ENCODE data around the gene DNAI2.

DNA sequence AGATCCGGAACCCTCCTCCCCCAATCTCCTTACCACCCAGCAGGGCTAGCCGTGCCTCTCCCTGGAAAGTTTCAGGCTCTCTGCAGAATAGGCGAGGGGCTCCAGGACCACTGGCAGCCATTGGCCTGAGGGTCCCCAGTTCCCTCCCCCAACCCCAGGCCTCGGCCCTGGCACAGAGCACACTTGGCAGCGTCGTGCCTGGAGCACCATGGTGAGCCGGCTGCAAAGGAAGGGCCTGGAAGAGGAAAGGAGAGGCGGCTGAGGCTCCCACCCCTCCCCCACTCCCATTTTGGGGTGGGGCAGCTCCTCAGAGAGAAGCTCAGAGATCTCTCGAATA is 88.0 kb downstream of the DNAI2 start:
- TF ChIP-seq, protein P1, sequence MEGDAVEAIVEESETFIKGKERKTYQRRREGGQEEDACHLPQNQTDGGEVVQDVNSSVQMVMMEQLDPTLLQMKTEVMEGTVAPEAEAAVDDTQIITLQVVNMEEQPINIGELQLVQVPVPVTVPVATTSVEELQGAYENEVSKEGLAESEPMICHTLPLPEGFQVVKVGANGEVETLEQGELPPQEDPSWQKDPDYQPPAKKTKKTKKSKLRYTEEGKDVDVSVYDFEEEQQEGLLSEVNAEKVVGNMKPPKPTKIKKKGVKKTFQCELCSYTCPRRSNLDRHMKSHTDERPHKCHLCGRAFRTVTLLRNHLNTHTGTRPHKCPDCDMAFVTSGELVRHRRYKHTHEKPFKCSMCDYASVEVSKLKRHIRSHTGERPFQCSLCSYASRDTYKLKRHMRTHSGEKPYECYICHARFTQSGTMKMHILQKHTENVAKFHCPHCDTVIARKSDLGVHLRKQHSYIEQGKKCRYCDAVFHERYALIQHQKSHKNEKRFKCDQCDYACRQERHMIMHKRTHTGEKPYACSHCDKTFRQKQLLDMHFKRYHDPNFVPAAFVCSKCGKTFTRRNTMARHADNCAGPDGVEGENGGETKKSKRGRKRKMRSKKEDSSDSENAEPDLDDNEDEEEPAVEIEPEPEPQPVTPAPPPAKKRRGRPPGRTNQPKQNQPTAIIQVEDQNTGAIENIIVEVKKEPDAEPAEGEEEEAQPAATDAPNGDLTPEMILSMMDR (IDR thresholded peaks at IDR 0.05; ENCODE audit: insufficient read depth, low read depth, low read length) = no peak
- TF ChIP-seq EZH2 (IDR thresholded peaks at IDR 0.05; ENCODE audit: insufficient read depth, low read length) = no peak

All from astrocyte (in vitro differentiated cells and primary cell).